HepG2 (cell line): Measurements from ENCODE around the gene NFKB2. TPM values are rescaled to one million over a fixed set of nuclear protein-coding genes. Genes with fewer than 3 reads are reported as not detected.
A peak's percentile ranks its signal among the peaks of the same experiment; 100 is the strongest.

Experiments used
- ARNT2 ChIP-seq: sonication (generic); formaldehyde crosslinking; IDR thresholded peaks from 2 replicates; pipeline ENCODE4 v1.8.0; 2022; ENCODE audit warnings: mild to moderate bottlenecking, low read depth, missing genetic modification reagents, moderate library complexity
- CCAR2 ChIP-seq: fragments of 200-400 bp; formaldehyde crosslinking; optimal IDR thresholded peaks from 2 replicates; pipeline ENCODE3; 2018; ENCODE audit warnings: low read depth, mild to moderate bottlenecking, low read length, moderate library complexity
- CENPBD1 ChIP-seq: sonication (generic); formaldehyde crosslinking; IDR thresholded peaks from 2 replicates; pipeline ENCODE4 v1.8.0; 2022; ENCODE audit warnings: missing genetic modification reagents, low read depth, mild to moderate bottlenecking, borderline replicate concordance
- CREB1 ChIP-seq, 2 experiments: fragments of 450-650 bp in 1 of 2; IDR thresholded peaks; 2 replicates each; pipeline ENCODE4 v1.6.1; 2016 to 2017; ENCODE audit warnings: control low read depth in 1 of 2, mild to moderate bottlenecking in 1 of 2, missing compliant biosample characterization in 1 of 2, missing genetic modification characterization in 1 of 2
- HOXA5 ChIP-seq: sonication (generic); formaldehyde crosslinking; IDR thresholded peaks from 2 replicates; pipeline ENCODE4 v1.4.0; 2020; ENCODE audit warnings: missing genetic modification reagents
- IRF9 ChIP-seq: sonication (generic); formaldehyde crosslinking; IDR thresholded peaks from 2 replicates; pipeline ENCODE4 v1.8.0; 2022; ENCODE audit warnings: missing genetic modification reagents, mild to moderate bottlenecking, borderline replicate concordance
- KDM4B ChIP-seq: sonication (generic); formaldehyde crosslinking; IDR thresholded peaks from 2 replicates; pipeline ENCODE4 v1.4.0; 2020; ENCODE audit warnings: missing genetic modification reagents
- KLF12 ChIP-seq: sonication (generic); formaldehyde crosslinking; IDR thresholded peaks from 2 replicates; pipeline ENCODE4 v1.4.0; 2020; ENCODE audit warnings: missing genetic modification reagents, borderline replicate concordance
- KLF9 ChIP-seq: IDR thresholded peaks from 2 replicates; pipeline ENCODE4 v1.6.1; 2016; ENCODE audit warnings: low read depth
- TAF1 ChIP-seq: sonication (generic); formaldehyde crosslinking; IDR thresholded peaks from 2 replicates; pipeline ENCODE4 v1.4.0; 2020; ENCODE audit warnings: missing genetic modification reagents
- TAF15 ChIP-seq: fragments of 200-400 bp; formaldehyde crosslinking; IDR thresholded peaks from one replicate; pipeline ENCODE4 v1.6.1; 2018; ENCODE audit warnings: mild to moderate bottlenecking, low read depth, low read length; ENCODE audit not compliant: poor library complexity, severe bottlenecking
- ZNF207 ChIP-seq: fragments of 450-650 bp; IDR thresholded peaks from 2 replicates; pipeline ENCODE4 v1.6.1; 2016; ENCODE audit warnings: antibody characterized with exemption, borderline replicate concordance
- ZNF263 ChIP-seq: sonication (generic); formaldehyde crosslinking; IDR thresholded peaks from 2 replicates; pipeline ENCODE4 v1.4.0; 2020; ENCODE audit warnings: missing genetic modification reagents
- ZNF329 ChIP-seq: sonication (generic); formaldehyde crosslinking; IDR thresholded peaks from 2 replicates; pipeline ENCODE4 v1.9.0; 2021; ENCODE audit warnings: low read depth, mild to moderate bottlenecking, missing genetic modification reagents
- ZNF367 ChIP-seq: sonication (generic); formaldehyde crosslinking; IDR thresholded peaks from 2 replicates; pipeline ENCODE4 v1.4.0; 2020; ENCODE audit warnings: missing genetic modification reagents, borderline replicate concordance
- ZUFSP ChIP-seq: sonication (generic); formaldehyde crosslinking; IDR thresholded peaks from 2 replicates; pipeline ENCODE4 v1.9.0; 2021; ENCODE audit warnings: missing genetic modification reagents, mild to moderate bottlenecking, borderline replicate concordance
- ZZZ3 ChIP-seq: sonication (generic); formaldehyde crosslinking; IDR thresholded peaks from 2 replicates; pipeline ENCODE4 v1.4.0; 2020; ENCODE audit warnings: missing genetic modification reagents, mild to moderate bottlenecking, borderline replicate concordance
- polyA plus RNA-seq, 8 experiments: library from polyadenylated mRNA; depleted of rRNA in 3 of 8; stranded (reverse) in 7 of 8; unstranded in 1 of 8; fragments of >200 nt; fragmentation: Illumina TruSeq in 4 of 8; extraction: Trizol in 4 of 8; gene quantifications; 2 replicates each; pipeline versions ENCODE4 v1.2.1 to v1.2.3, GENCODE V29; 2011 to 2016; ENCODE audit warnings: low read depth in 4 of 8, missing spikeins in 1 of 8, mixed read lengths in 1 of 8; ENCODE audit not compliant: insufficient read depth in 1 of 8
- total RNA-seq, 5 experiments: library from RNA; depleted of rRNA; stranded (reverse); fragments of >200 nt; fragmentation: Illumina TruSeq; extraction: Trizol; gene quantifications; 2 replicates each; pipeline ENCODE4 v1.2.3, GENCODE V29; 2016; ENCODE audit warnings: low read depth in 1 of 5
- TF ChIP-seq, protein P1 (sequence below), 2 experiments: IDR thresholded peaks; 2 replicates each; pipeline ENCODE4 v1.6.1; 2011 to 2012; ENCODE audit warnings: low read length in 2 of 2, borderline replicate concordance in 1 of 2, low read depth in 1 of 2, mild to moderate bottlenecking in 1 of 2, moderate library complexity in 1 of 2
- TF ChIP-seq, protein P2 (sequence below): IDR thresholded peaks from 2 replicates; pipeline ENCODE4 v1.6.1; 2016; ENCODE audit warnings: low read depth

The NFKB2 gene
- total and polyA plus RNA-seq, 2 of the 13 experiments (the other 11 are each of a cell fraction or from before 2014, with no cell fraction given) = 7.7 to 12.5 TPM

DNA sequence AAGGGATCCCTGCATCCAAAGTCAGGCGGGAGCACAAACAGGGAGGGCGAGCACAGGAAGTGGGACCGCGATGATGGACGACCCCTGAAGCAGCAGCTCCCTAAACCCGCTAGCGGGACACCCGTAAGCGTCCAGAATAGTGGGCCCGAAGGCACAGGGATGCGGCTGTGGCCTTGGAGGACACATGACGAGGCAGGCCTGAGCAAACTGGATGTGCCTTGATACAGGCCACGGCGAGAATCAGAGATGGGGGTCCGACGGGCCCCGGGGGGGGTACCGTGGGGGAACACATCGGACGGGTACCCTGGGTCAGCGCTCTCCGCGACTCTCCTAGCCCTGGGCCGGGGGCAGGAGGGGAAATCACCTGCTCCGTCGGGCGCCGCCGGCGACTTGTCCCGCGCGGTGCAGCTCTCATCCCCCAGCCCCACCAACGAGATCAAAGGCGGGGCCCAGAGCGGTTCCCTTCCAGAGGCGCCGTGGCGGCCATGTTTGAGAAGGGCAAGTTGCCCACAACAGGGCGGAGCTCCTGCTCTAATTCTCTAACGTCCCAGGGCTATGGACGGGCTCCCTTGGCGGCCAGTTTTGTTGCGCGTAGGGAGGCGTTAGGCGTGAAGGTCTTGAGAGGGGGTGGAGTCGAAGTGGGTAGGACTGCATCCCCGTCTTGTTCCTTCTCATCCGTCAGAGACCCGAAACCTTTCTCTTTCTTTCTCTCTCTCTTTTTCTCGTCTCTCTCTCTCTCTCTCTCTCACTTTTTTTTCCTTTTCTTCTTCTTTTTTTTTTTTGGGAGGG is 36.9 kb downstream of the NFKB2 start, which contains the start of gene CUEDC2 (continued):
- TF ChIP-seq, protein P1, sequence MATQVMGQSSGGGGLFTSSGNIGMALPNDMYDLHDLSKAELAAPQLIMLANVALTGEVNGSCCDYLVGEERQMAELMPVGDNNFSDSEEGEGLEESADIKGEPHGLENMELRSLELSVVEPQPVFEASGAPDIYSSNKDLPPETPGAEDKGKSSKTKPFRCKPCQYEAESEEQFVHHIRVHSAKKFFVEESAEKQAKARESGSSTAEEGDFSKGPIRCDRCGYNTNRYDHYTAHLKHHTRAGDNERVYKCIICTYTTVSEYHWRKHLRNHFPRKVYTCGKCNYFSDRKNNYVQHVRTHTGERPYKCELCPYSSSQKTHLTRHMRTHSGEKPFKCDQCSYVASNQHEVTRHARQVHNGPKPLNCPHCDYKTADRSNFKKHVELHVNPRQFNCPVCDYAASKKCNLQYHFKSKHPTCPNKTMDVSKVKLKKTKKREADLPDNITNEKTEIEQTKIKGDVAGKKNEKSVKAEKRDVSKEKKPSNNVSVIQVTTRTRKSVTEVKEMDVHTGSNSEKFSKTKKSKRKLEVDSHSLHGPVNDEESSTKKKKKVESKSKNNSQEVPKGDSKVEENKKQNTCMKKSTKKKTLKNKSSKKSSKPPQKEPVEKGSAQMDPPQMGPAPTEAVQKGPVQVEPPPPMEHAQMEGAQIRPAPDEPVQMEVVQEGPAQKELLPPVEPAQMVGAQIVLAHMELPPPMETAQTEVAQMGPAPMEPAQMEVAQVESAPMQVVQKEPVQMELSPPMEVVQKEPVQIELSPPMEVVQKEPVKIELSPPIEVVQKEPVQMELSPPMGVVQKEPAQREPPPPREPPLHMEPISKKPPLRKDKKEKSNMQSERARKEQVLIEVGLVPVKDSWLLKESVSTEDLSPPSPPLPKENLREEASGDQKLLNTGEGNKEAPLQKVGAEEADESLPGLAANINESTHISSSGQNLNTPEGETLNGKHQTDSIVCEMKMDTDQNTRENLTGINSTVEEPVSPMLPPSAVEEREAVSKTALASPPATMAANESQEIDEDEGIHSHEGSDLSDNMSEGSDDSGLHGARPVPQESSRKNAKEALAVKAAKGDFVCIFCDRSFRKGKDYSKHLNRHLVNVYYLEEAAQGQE (IDR thresholded peaks at IDR 0.05; ENCODE audit: borderline replicate concordance in 1 of 2, low read depth in 1 of 2, low read length in 2 of 2) = no peak; a peak in 1 of 4 replicates
- TF ChIP-seq ZUFSP = no peak
- TF ChIP-seq, protein P2, sequence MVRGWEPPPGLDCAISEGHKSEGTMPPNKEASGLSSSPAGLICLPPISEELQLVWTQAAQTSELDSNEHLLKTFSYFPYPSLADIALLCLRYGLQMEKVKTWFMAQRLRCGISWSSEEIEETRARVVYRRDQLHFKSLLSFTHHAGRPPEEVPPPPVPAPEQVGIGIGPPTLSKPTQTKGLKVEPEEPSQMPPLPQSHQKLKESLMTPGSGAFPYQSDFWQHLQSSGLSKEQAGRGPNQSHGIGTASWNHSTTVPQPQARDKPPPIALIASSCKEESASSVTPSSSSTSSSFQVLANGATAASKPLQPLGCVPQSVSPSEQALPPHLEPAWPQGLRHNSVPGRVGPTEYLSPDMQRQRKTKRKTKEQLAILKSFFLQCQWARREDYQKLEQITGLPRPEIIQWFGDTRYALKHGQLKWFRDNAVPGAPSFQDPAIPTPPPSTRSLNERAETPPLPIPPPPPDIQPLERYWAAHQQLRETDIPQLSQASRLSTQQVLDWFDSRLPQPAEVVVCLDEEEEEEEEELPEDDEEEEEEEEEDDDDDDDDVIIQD (CRISPR knock-in tag) = 0 out of 2 replicates have a peak, but pooled peaks have one; percentile 15
- no peak for TF ChIP-seq ZNF207
- peak; percentile 15; the same call in 1 of the 2 replicates for TF ChIP-seq ZNF263
- TF ChIP-seq CREB1 (IDR thresholded peaks at IDR 0.05) = no peak
- peak; percentile 88 for TF ChIP-seq CREB1 (CRISPR knock-in tag; IDR thresholded peaks at IDR 0.05)
- TF ChIP-seq KLF9 (CRISPR knock-in tag) = no peak
- TF ChIP-seq IRF9 (CRISPR knock-in tag) = no peak; the same call in 1 of the 2 replicates
- TF ChIP-seq TAF15 = peak; percentile 89
- TF ChIP-seq ARNT2 (CRISPR knock-in tag) = no peak
- peak; percentile 83; the same call in 1 of the 2 replicates for TF ChIP-seq TAF1 (CRISPR knock-in tag)
- no peak for TF ChIP-seq CCAR2
- no peak for TF ChIP-seq ZNF367
- TF ChIP-seq ZZZ3 (CRISPR knock-in tag) = no peak; the same call in 1 of the 2 replicates
- peak; percentile 21; the same call in 1 of the 2 replicates for TF ChIP-seq KDM4B (CRISPR knock-in tag)
- TF ChIP-seq ZNF329 (CRISPR knock-in tag) = 0 out of 2 replicates have a peak, but pooled peaks have one; percentile 62
- no peak for TF ChIP-seq CENPBD1
- peak; percentile 69; the same call in 1 of the 2 replicates for TF ChIP-seq KLF12 (CRISPR knock-in tag)
- TF ChIP-seq HOXA5 (CRISPR knock-in tag) = no peak
